GM12891 (cell line): ENCODE measurements around the gene NPHP1.
"Not testable (repeated sequence)": the region's sequence is repeated elsewhere in the genome, so short reads cannot be mapped to it uniquely, and the experiment has no call there.

Source experiments
- DNase-seq: peaks from one replicate; pipeline ENCODE4 v3.0.0; 2011; ENCODE audit warnings: low spot score; ENCODE audit not compliant: insufficient read length
- FAIRE-seq: peaks from 2 replicates; lab custom pipeline; 2011; peaks lifted over from hg19 to GRCh38; lab: Jason Lieb, UNC
- PAX5 ChIP-seq: IDR thresholded peaks from 2 replicates; pipeline ENCODE4 v1.6.1; 2011; ENCODE audit warnings: low read length, moderate library complexity, mild to moderate bottlenecking; ENCODE audit not compliant: insufficient read depth, severe bottlenecking
- POLR2A ChIP-seq: IDR thresholded peaks from 2 replicates; pipeline ENCODE4 v1.6.1; 2011; ENCODE audit warnings: low read depth, low read length, control low read depth
- POLR2AphosphoS5 ChIP-seq: IDR thresholded peaks from 2 replicates; pipeline ENCODE4 v1.6.1; 2011; ENCODE audit warnings: low read depth, low read length, control low read depth
- POU2F2 ChIP-seq: IDR thresholded peaks from 2 replicates; pipeline ENCODE4 v1.6.1; 2011; ENCODE audit warnings: low read depth, mild to moderate bottlenecking, control low read depth, low read length, moderate library complexity
- SPI1 ChIP-seq: IDR thresholded peaks from 2 replicates; pipeline ENCODE4 v1.6.1; 2011; ENCODE audit warnings: low read depth, low read length, control low read depth
- TAF1 ChIP-seq: IDR thresholded peaks from 2 replicates; pipeline ENCODE4 v1.6.1; 2011; ENCODE audit warnings: low read depth, low read length, control low read depth

NPHP1 gene

GRCh38 chr2:110101901-110102803, 102.7 kb downstream of the NPHP1 start:
- no peak for TF ChIP-seq POLR2A
- no peak for TF ChIP-seq POLR2AphosphoS5
- no peak for TF ChIP-seq PAX5
- no peak for TF ChIP-seq SPI1
- TF ChIP-seq POU2F2, result no peak
- TF ChIP-seq TAF1, result no peak
- FAIRE-seq (no peak), DNase-seq (no peak)

GRCh38 chr2:110101280-110101844, 103.5 kb downstream of the NPHP1 start:
- DNase-seq (no peak), FAIRE-seq (no peak)
- TF ChIP-seq PAX5, result no peak
- no peak for TF ChIP-seq POU2F2
- TF ChIP-seq POLR2AphosphoS5, result no peak
- TF ChIP-seq TAF1, result no peak
- no peak for TF ChIP-seq SPI1
- TF ChIP-seq POLR2A, result no peak

- DNase-seq, FAIRE-seq: not testable (repeated sequence)
Observed at GRCh38 chr2:110100880-110101279, 103.9 kb downstream of the NPHP1 start.

- TF ChIP-seq POU2F2 (no peak), POLR2A (no peak), PAX5 (no peak), POLR2AphosphoS5 (no peak), SPI1 (no peak)
- DNase-seq (no peak), FAIRE-seq (no peak)
Observed at GRCh38 chr2:110100480-110100879, 104.3 kb downstream of the NPHP1 start.

- DNase-seq (no peak), FAIRE-seq (no peak)
- TF ChIP-seq SPI1 (no peak), POLR2A (no peak), TAF1 (no peak)
Observed at GRCh38 chr2:110099471-110100225, 105.2 kb downstream of the NPHP1 start.

GRCh38 chr2:110099038-110099425, 105.8 kb downstream of the NPHP1 start:
- no peak for DNase-seq
- no peak for FAIRE-seq
- TF ChIP-seq POU2F2 (no peak), SPI1 (no peak), POLR2AphosphoS5 (no peak), PAX5 (no peak), POLR2A (no peak), TAF1 (no peak)

- DNase-seq, result no peak
- TF ChIP-seq SPI1 (no peak), POLR2A (no peak), TAF1 (no peak), POLR2AphosphoS5 (no peak), PAX5 (no peak), POU2F2 (no peak)
- FAIRE-seq, result no peak
Observed at GRCh38 chr2:110097506-110098220, 107.2 kb downstream of the NPHP1 start.

GRCh38 chr2:110095994-110096633, 108.7 kb downstream of the NPHP1 start:
- DNase-seq, result no peak
- FAIRE-seq, result no peak
- TF ChIP-seq PAX5 (no peak), POLR2AphosphoS5 (no peak), SPI1 (no peak), POLR2A (no peak), TAF1 (no peak), POU2F2 (no peak)

GRCh38 chr2:110094884-110095534, 109.8 kb downstream of the NPHP1 start:
- DNase-seq, FAIRE-seq: not testable (repeated sequence)

- not testable (repeated sequence) for FAIRE-seq, DNase-seq
Observed at GRCh38 chr2:110093924-110094323, 110.9 kb downstream of the NPHP1 start.

- not testable (repeated sequence) for FAIRE-seq, DNase-seq
Observed at GRCh38 chr2:110090164-110090563, 114.6 kb downstream of the NPHP1 start.

GRCh38 chr2:110083757-110084156, 121.1 kb downstream of the NPHP1 start:
- FAIRE-seq, DNase-seq: not testable (repeated sequence)

GRCh38 chr2:110083162-110083561, 121.7 kb downstream of the NPHP1 start:
- FAIRE-seq, DNase-seq: not testable (repeated sequence)

GRCh38 chr2:110078104-110078503, 126.7 kb downstream of the NPHP1 start:
- DNase-seq, FAIRE-seq: not testable (repeated sequence)
